ENCODE data around the gene CDKN2B. TPM values are rescaled to one million over a fixed set of nuclear protein-coding genes. Genes with fewer than 3 reads are reported as not detected.

CDKN2B gene
- total and polyA plus RNA-seq, 2 donors (not counting 3 experiments of a cell fraction or from before 2014, with no cell fraction given): 1.6 to 2.1 TPM

- BruUV-seq (replicated peaks): no TSS peak
- H3K4me3 ChIP-seq (replicated peaks in 1 of 3; ENCODE audit: insufficient read depth in 1 of 3, low read depth in 1 of 3, low read length in 3 of 3): no peak overlapping the region
- no peak for TF ChIP-seq EZH2 (IDR thresholded peaks at IDR 0.05; ENCODE audit: borderline replicate concordance, low read depth, low read length, severe bottlenecking)
- TF ChIP-seq CTCF (IDR thresholded peaks at IDR 0.05; ENCODE audit: extremely low read depth in 1 of 2, insufficient read depth in 1 of 2, low read depth in 1 of 2, low read length in 2 of 2): no peak
- TF ChIP-seq POLR2A (IDR thresholded peaks at IDR 0.05; ENCODE audit: low read depth, low read length): no peak
- H3K4me1 ChIP-seq (ENCODE audit: control insufficient read depth, extremely low read depth, insufficient read depth, low read length): peaks cover 12% of the 10 kb centered on the region
- no peaks in the 10 kb centered on the region for H3K79me2 ChIP-seq (ENCODE audit: control insufficient read depth, insufficient read depth, low read length)
- H3K9ac ChIP-seq (replicated peaks; ENCODE audit: extremely low read depth, insufficient read depth, low read length): no peak overlapping the region
- DNase-seq (ENCODE audit: low read depth, low spot score): no peak
- no peak overlapping the region for H3K27ac ChIP-seq (ENCODE audit: insufficient read depth, low read depth, low read length)
- no peaks in the 10 kb centered on the region for H3K9me3 ChIP-seq (replicated peaks; ENCODE audit: control insufficient read depth, insufficient read depth, low read length)
- intact Hi-C loops (cut with micrococcal nuclease): no loop called here
- POLR2A ChIA-PET: interaction anchor here (0.7 kb wide), 1 partner anchor 22 kb away, joined by 3 read pairs; the partner anchor contains the start of gene CDKN2B
- no peaks in the 10 kb centered on the region for H3K9me1 ChIP-seq (replicated peaks; ENCODE audit: control insufficient read depth, extremely low read depth, insufficient read depth, low read length)
- H2AFZ ChIP-seq (ENCODE audit: low read depth, low read length): no peak overlapping the region
- no peak overlapping the region for H3K4me2 ChIP-seq (ENCODE audit: insufficient read depth, low read length)
- H3K36me3 ChIP-seq (ENCODE audit: control insufficient read depth in 2 of 2, extremely low read depth in 1 of 2, insufficient read depth in 2 of 2, low read length in 2 of 2): no peaks in the 10 kb centered on the region
- no peak for FAIRE-seq
- no peaks in the 10 kb centered on the region for H4K20me1 ChIP-seq (replicated peaks; ENCODE audit: control insufficient read depth, extremely low read depth, insufficient read depth, low read length)
- CTCF ChIA-PET: interaction anchor here (1.0 to 4.0 kb wide), 6 partner anchors 12 to 218 kb away, joined by 3 to 20 read pairs (median 5); partner anchors contain the start of genes CDKN2A, CDKN2B and CDKN2B-AS1
- dilution Hi-C loops (cut with MboI; ENCODE audit: extremely low pct_ligation_motif_present, low sequenced_read_pairs): no loop called here
- H3K27me3 ChIP-seq (ENCODE audit: control insufficient read depth in 2 of 2, insufficient read depth in 2 of 2, low read length in 2 of 2): no peaks in the 10 kb centered on the region
These were observed 22.7 kb upstream of the CDKN2B start for GRCh38 chr9:22031655-22032411.

GRCh38 chr9:22030101-22030598 is 21.0 kb upstream of the CDKN2B start:
- intact Hi-C loops (cut with micrococcal nuclease) (no loop called here), dilution Hi-C loops (cut with MboI; ENCODE audit: extremely low pct_ligation_motif_present, low sequenced_read_pairs) (no loop called here)
- H3K36me3 ChIP-seq (ENCODE audit: control insufficient read depth in 2 of 2, extremely low read depth in 1 of 2, insufficient read depth in 2 of 2, low read length in 2 of 2): no peaks in the 10 kb centered on the region
- peak overlapping the region; percentile 75 for H3K4me2 ChIP-seq (ENCODE audit: insufficient read depth, low read length)
- H4K20me1 ChIP-seq (replicated peaks; ENCODE audit: control insufficient read depth, extremely low read depth, insufficient read depth, low read length): no peaks in the 10 kb centered on the region
- H3K79me2 ChIP-seq (ENCODE audit: control insufficient read depth, insufficient read depth, low read length): no peaks in the 10 kb centered on the region
- no peak overlapping the region for H3K4me3 ChIP-seq (replicated peaks in 1 of 3; ENCODE audit: insufficient read depth in 1 of 3, low read depth in 1 of 3, low read length in 3 of 3)
- ChIA-PET CTCF (interaction anchor here (0.6 to 4.0 kb wide), 15 partner anchors 9 to 794 kb away, joined by 3 to 20 read pairs (median 7); partner anchors contain the start of genes CDKN2A, CDKN2B and CDKN2B-AS1), POLR2A (no interaction called here)
- peak overlapping the region; percentile 44 for H3K27ac ChIP-seq (ENCODE audit: insufficient read depth, low read depth, low read length)
- peaks cover 12% of the 10 kb centered on the region for H3K4me1 ChIP-seq (ENCODE audit: control insufficient read depth, extremely low read depth, insufficient read depth, low read length)
- DNase-seq (ENCODE audit: low read depth, low spot score) (peak; percentile 83), FAIRE-seq (peak; percentile 86)
- peak overlapping the region; percentile 74 for H2AFZ ChIP-seq (ENCODE audit: low read depth, low read length)
- no peak overlapping the region for H3K9ac ChIP-seq (replicated peaks; ENCODE audit: extremely low read depth, insufficient read depth, low read length)
- H3K9me3 ChIP-seq (replicated peaks; ENCODE audit: control insufficient read depth, insufficient read depth, low read length): no peaks in the 10 kb centered on the region
- no peaks in the 10 kb centered on the region for H3K9me1 ChIP-seq (replicated peaks; ENCODE audit: control insufficient read depth, extremely low read depth, insufficient read depth, low read length)
- no peak for TF ChIP-seq GATA2 (IDR thresholded peaks at IDR 0.05; ENCODE audit: insufficient read depth, insufficient read length, low read depth, low read length)
- no peak for TF ChIP-seq CTCF (IDR thresholded peaks at IDR 0.05; ENCODE audit: extremely low read depth in 1 of 2, insufficient read depth in 1 of 2, low read depth in 1 of 2, low read length in 2 of 2)
- TF ChIP-seq POLR2AphosphoS5 (IDR thresholded peaks at IDR 0.05; ENCODE audit: insufficient read depth, low read depth, low read length): no peak
- no peak for TF ChIP-seq POLR2A (IDR thresholded peaks at IDR 0.05; ENCODE audit: low read depth, low read length)
- TF ChIP-seq MYC (IDR thresholded peaks at IDR 0.05; ENCODE audit: low read depth, low read length): no peak
- no peak for TF ChIP-seq EZH2 (IDR thresholded peaks at IDR 0.05; ENCODE audit: borderline replicate concordance, low read depth, low read length, severe bottlenecking)
- peak; percentile 78 for TF ChIP-seq JUN (IDR thresholded peaks at IDR 0.05; ENCODE audit: borderline replicate concordance, insufficient read depth, insufficient read length, low read depth)
- peak; percentile 78 for TF ChIP-seq FOS (IDR thresholded peaks at IDR 0.05; ENCODE audit: borderline replicate concordance, insufficient read depth, low read length)
- BruUV-seq (replicated peaks): TSS peak; percentile 25
- H3K27me3 ChIP-seq (ENCODE audit: control insufficient read depth in 2 of 2, insufficient read depth in 2 of 2, low read length in 2 of 2): no peaks in the 10 kb centered on the region

All from endothelial cell of umbilical vein (primary cell).